Large intestine (tissue), 3 donors: ENCODE results near the gene EDN2. TPM values are rescaled to one million over a fixed set of nuclear protein-coding genes. Genes with fewer than 3 reads are reported as not detected.
A peak's percentile ranks its signal among the peaks of the same experiment; 100 is the strongest.

Source experiments
- DNase-seq, 2 donors: peaks; one replicate each; pipeline versions ENCODE4 v3.0.0 to v3.0.0-alpha.2; 2013
- H3K27ac ChIP-seq: one replicate; pipeline ENCODE4 v1.5.1; 2013; ENCODE audit warnings: low read length
- H3K27me3 ChIP-seq: 2 replicates; pipeline ENCODE4 v1.6.1; 2013; ENCODE audit warnings: low read length; ENCODE audit not compliant: control insufficient read depth, insufficient read depth
- H3K36me3 ChIP-seq: 2 replicates; pipeline ENCODE4 v1.6.1; 2013; ENCODE audit warnings: low read length; ENCODE audit not compliant: control insufficient read depth, insufficient read depth
- H3K4me1 ChIP-seq: one replicate; pipeline ENCODE4 v1.6.1; 2013; ENCODE audit warnings: low read length; ENCODE audit not compliant: control insufficient read depth, insufficient read depth
- H3K4me3 ChIP-seq: one replicate; pipeline ENCODE4 v1.5.1; 2013; ENCODE audit warnings: low read length
- H3K9me3 ChIP-seq: one replicate; pipeline ENCODE4 v1.6.1; 2013; ENCODE audit warnings: mild to moderate bottlenecking, low read depth, low read length, moderate library complexity; ENCODE audit not compliant: control insufficient read depth
- WGBS: methylation state at CpG from one replicate; pipeline ENCODE4 v1.1.5; 2013; ENCODE audit warnings: low lambda C conversion rate; ENCODE audit not compliant: insufficient coverage; 5-methylcytosine and 5-hydroxymethylcytosine counted together
- polyA plus RNA-seq: library from polyadenylated mRNA; unstranded; fragments of 120-200 nt; gene quantifications from one replicate; pipeline ENCODE4 v1.2.1, GENCODE V29; 2013

EDN2 gene
- polyA plus RNA-seq, 1 donor, result 0.51 TPM

- Histone ChIP-seq H3K36me3 (no peaks in the 10 kb centered on the region), H3K4me3 (no peak overlapping the region), H3K9me3 (no peaks in the 10 kb centered on the region), H3K27me3 (no peaks in the 10 kb centered on the region), H3K4me1 (peaks cover 26% of the 10 kb centered on the region), H3K27ac (no peak overlapping the region)
- no peak for DNase-seq
- no CpG with 5 or more reads among the region's 2 CpGs for WGBS
Observed at GRCh38 chr1:41490911-41491310, 6.4 kb upstream of the EDN2 start.

GRCh38 chr1:41489561-41489960 is 5.1 kb upstream of the EDN2 start:
- WGBS, result 88% methylated on average over 5 of the region's 5 CpGs
- Histone ChIP-seq H3K4me1 (peaks cover 28% of the 10 kb centered on the region), H3K9me3 (no peaks in the 10 kb centered on the region), H3K4me3 (no peak overlapping the region), H3K27ac (no peak overlapping the region), H3K36me3 (no peaks in the 10 kb centered on the region), H3K27me3 (no peaks in the 10 kb centered on the region)
- DNase-seq, result no peak

GRCh38 chr1:41488040-41488951 is 3.8 kb upstream of the EDN2 start:
- H3K4me1 ChIP-seq, result peaks cover 36% of the 10 kb centered on the region
- H3K27ac ChIP-seq, result no peak overlapping the region
- no peak overlapping the region for H3K4me3 ChIP-seq
- no CpG with 5 or more reads among the region's 11 CpGs for WGBS
- H3K27me3 ChIP-seq, result no peaks in the 10 kb centered on the region
- no peaks in the 10 kb centered on the region for H3K36me3 ChIP-seq
- H3K9me3 ChIP-seq, result no peaks in the 10 kb centered on the region
- DNase-seq, result no peak

- Histone ChIP-seq H3K36me3 (no peaks in the 10 kb centered on the region), H3K4me1 (peaks cover 38% of the 10 kb centered on the region), H3K4me3 (no peak overlapping the region), H3K27me3 (no peaks in the 10 kb centered on the region), H3K9me3 (no peaks in the 10 kb centered on the region), H3K27ac (no peak overlapping the region)
- no CpG with 5 or more reads among the region's 16 CpGs for WGBS
- no peak for DNase-seq
Observed at GRCh38 chr1:41487126-41488039, 2.9 kb upstream of the EDN2 start.

- no peaks in the 10 kb centered on the region for H3K9me3 ChIP-seq
- DNase-seq, result no peak
- no peaks in the 10 kb centered on the region for H3K27me3 ChIP-seq
- H3K4me1 ChIP-seq, result peaks cover 44% of the 10 kb centered on the region
- H3K4me3 ChIP-seq, result no peak overlapping the region
- 15% methylated on average over 8 of the region's 23 CpGs for WGBS
- peak overlapping the region; percentile 9 for H3K27ac ChIP-seq
- H3K36me3 ChIP-seq, result no peaks in the 10 kb centered on the region
Observed at GRCh38 chr1:41486371-41487125, 2.1 kb upstream of the EDN2 start.

- no peak for DNase-seq
- Histone ChIP-seq H3K27ac (no peak overlapping the region), H3K9me3 (no peaks in the 10 kb centered on the region), H3K27me3 (no peaks in the 10 kb centered on the region), H3K4me3 (no peak overlapping the region), H3K4me1 (peaks cover 44% of the 10 kb centered on the region), H3K36me3 (no peaks in the 10 kb centered on the region)
- WGBS, result no CpG with 5 or more reads among the region's 4 CpGs
Observed at GRCh38 chr1:41486053-41486370, 1.5 kb upstream of the EDN2 start.

- Histone ChIP-seq H3K4me3 (no peak overlapping the region), H3K27me3 (no peaks in the 10 kb centered on the region), H3K9me3 (no peaks in the 10 kb centered on the region), H3K36me3 (no peaks in the 10 kb centered on the region), H3K4me1 (peaks cover 44% of the 10 kb centered on the region), H3K27ac (peak overlapping the region; percentile 34)
- WGBS, result no CpG with 5 or more reads among the region's 5 CpGs
- peak in 1 of 2 donors; percentile 64 for DNase-seq
Observed at GRCh38 chr1:41485605-41486004, 1.1 kb upstream of the EDN2 start.

- H3K4me1 ChIP-seq, result peaks cover 55% of the 10 kb centered on the region
- H3K36me3 ChIP-seq, result no peaks in the 10 kb centered on the region
Observed at GRCh38 chr1:41483960-41484401, 502 bp downstream of the EDN2 start.

GRCh38 chr1:41483001-41483850 is 1.3 kb downstream of the EDN2 start:
- Histone ChIP-seq H3K36me3 (no peaks in the 10 kb centered on the region), H3K4me1 (peaks cover 56% of the 10 kb centered on the region), H3K9me3 (no peaks in the 10 kb centered on the region), H3K27ac (no peak overlapping the region), H3K27me3 (no peaks in the 10 kb centered on the region), H3K4me3 (no peak overlapping the region)
- WGBS, result no CpG with 5 or more reads among the region's 21 CpGs
- DNase-seq, result no peak

More at GRCh38 chr1:41483960-41484401, 502 bp downstream of the EDN2 start:
- Histone ChIP-seq H3K4me3 (no peak overlapping the region), H3K27me3 (no peaks in the 10 kb centered on the region), H3K9me3 (no peaks in the 10 kb centered on the region), H3K27ac (no peak overlapping the region)
- WGBS, result no CpG with 5 or more reads among the region's 9 CpGs
- DNase-seq, result no peak
